ENCODE data around the gene POLD4.

- no peak for TF ChIP-seq BHLHE40 (IDR thresholded peaks at IDR 0.05; ENCODE audit: borderline replicate concordance)
- TF ChIP-seq ZNF384 (IDR thresholded peaks at IDR 0.05), result no peak
- no peak for TF ChIP-seq SP1 (IDR thresholded peaks at IDR 0.05)
- no peak for TF ChIP-seq FOXM1 (IDR thresholded peaks at IDR 0.05; ENCODE audit: borderline replicate concordance)
- no peak for TF ChIP-seq L3MBTL2 (conservative IDR thresholded peaks at IDR 0.05)
- TF ChIP-seq LEF1 (IDR thresholded peaks at IDR 0.05; ENCODE audit: borderline replicate concordance), result no peak
These were observed 2.5 kb upstream of the POLD4 start for GRCh38 chr11:67355794-67356386.

Data from HEK293T (cell line).